ENCODE results near the gene LIPJ. TPM values are rescaled to one million over a fixed set of nuclear protein-coding genes. Genes with fewer than 3 reads are reported as not detected.

LIPJ gene
- total RNA-seq, 1 experiment from 2014 or later = 0.09 TPM

DNA sequence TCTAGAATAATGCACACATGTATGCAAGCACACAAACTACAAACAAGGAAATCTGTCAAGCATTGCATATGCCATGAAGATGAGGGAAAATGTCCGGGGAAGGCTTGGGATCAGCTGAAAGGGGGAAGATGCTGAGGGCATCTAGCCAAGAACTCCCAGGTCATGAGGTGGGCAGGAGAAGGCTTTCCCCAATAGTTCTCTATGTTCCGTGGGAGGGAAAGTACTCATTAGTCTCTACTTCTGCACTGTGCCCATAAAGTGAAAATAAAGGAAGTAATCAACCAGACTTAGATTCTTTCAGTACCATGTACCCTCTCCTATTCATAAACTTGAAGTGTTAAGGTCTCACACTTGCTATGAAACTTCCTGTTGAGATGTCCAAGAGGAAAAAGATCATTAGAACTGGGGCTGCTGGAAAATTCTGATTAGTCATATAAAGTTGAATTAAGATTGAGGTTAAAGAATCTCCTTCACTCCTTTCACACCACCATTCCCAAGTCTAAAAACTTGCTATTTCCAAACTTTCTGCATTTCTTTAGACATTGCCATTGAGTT lies 60.6 kb downstream of the LIPJ start:
- no peaks in the 10 kb centered on the region for H3K4me1 Mint-ChIP-seq
- ChIA-PET CTCF (no interaction called here), POLR2A (no interaction called here)
- H3K9me3 Mint-ChIP-seq = no peaks in the 10 kb centered on the region
- no peak overlapping the region for H3K4me3 Mint-ChIP-seq
- no peak for DNase-seq (ENCODE audit: low spot score)
- no peaks in the 10 kb centered on the region for H3K36me3 Mint-ChIP-seq
- ATAC-seq = no peak
- H3K27me3 Mint-ChIP-seq (ENCODE audit: low read depth) = peaks cover 6% of the 10 kb centered on the region; the same call in 1 of the 2 replicates
- H3K27ac Mint-ChIP-seq = no peak overlapping the region
- TF ChIP-seq ZBTB21 (CRISPR knock-in tag; IDR thresholded peaks at IDR 0.05; ENCODE audit: borderline replicate concordance) (no peak), NFE2L1 (CRISPR knock-in tag; IDR thresholded peaks at IDR 0.05) (no peak), ATF6 (CRISPR knock-in tag; IDR thresholded peaks at IDR 0.05) (no peak), FOXJ3 (CRISPR knock-in tag; IDR thresholded peaks at IDR 0.05; ENCODE audit: borderline replicate concordance) (no peak)
- TF ChIP-seq, protein P1, sequence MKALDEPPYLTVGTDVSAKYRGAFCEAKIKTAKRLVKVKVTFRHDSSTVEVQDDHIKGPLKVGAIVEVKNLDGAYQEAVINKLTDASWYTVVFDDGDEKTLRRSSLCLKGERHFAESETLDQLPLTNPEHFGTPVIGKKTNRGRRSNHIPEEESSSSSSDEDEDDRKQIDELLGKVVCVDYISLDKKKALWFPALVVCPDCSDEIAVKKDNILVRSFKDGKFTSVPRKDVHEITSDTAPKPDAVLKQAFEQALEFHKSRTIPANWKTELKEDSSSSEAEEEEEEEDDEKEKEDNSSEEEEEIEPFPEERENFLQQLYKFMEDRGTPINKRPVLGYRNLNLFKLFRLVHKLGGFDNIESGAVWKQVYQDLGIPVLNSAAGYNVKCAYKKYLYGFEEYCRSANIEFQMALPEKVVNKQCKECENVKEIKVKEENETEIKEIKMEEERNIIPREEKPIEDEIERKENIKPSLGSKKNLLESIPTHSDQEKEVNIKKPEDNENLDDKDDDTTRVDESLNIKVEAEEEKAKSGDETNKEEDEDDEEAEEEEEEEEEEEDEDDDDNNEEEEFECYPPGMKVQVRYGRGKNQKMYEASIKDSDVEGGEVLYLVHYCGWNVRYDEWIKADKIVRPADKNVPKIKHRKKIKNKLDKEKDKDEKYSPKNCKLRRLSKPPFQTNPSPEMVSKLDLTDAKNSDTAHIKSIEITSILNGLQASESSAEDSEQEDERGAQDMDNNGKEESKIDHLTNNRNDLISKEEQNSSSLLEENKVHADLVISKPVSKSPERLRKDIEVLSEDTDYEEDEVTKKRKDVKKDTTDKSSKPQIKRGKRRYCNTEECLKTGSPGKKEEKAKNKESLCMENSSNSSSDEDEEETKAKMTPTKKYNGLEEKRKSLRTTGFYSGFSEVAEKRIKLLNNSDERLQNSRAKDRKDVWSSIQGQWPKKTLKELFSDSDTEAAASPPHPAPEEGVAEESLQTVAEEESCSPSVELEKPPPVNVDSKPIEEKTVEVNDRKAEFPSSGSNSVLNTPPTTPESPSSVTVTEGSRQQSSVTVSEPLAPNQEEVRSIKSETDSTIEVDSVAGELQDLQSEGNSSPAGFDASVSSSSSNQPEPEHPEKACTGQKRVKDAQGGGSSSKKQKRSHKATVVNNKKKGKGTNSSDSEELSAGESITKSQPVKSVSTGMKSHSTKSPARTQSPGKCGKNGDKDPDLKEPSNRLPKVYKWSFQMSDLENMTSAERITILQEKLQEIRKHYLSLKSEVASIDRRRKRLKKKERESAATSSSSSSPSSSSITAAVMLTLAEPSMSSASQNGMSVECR (CRISPR knock-in tag; IDR thresholded peaks at IDR 0.05; ENCODE audit: borderline replicate concordance) = no peak

- CTCF ChIA-PET = interaction anchor here (0.5 to 1.1 kb wide), 2 partner anchors 77 to 78 kb away, joined by 3 to 4 read pairs; no protein-coding TSS in a partner anchor
- Mint-ChIP-seq H3K27me3 (ENCODE audit: low read depth) (no peaks in the 10 kb centered on the region; the same call in 1 of the 2 replicates), H3K4me3 (no peak overlapping the region), H3K36me3 (no peaks in the 10 kb centered on the region), H3K9me3 (no peaks in the 10 kb centered on the region), H3K4me1 (no peaks in the 10 kb centered on the region), H3K27ac (no peak overlapping the region)
- DNase-seq (ENCODE audit: low spot score) (no peak), ATAC-seq (no peak)
- POLR2A ChIA-PET = no interaction called here
- no peak for TF ChIP-seq GABPB1 (CRISPR knock-in tag; IDR thresholded peaks at IDR 0.05)
- TF ChIP-seq ZNF121 (CRISPR knock-in tag; IDR thresholded peaks at IDR 0.05) = no peak
- no peak for TF ChIP-seq NR2C2 (CRISPR knock-in tag; IDR thresholded peaks at IDR 0.05)
- no peak for TF ChIP-seq ZNF138 (CRISPR knock-in tag; conservative IDR thresholded peaks at IDR 0.05)
- TF ChIP-seq SMAD3 (CRISPR knock-in tag; IDR thresholded peaks at IDR 0.05; ENCODE audit: borderline replicate concordance) = no peak
- no peak for TF ChIP-seq ZNF396 (CRISPR knock-in tag; IDR thresholded peaks at IDR 0.05; ENCODE audit: borderline replicate concordance)
Observed at GRCh38 chr10:88651101-88651551, 64.6 kb downstream of the LIPJ start.

- CTCF ChIA-PET = no interaction called here
- POLR2A ChIA-PET = no interaction called here
- TF ChIP-seq, protein P2, sequence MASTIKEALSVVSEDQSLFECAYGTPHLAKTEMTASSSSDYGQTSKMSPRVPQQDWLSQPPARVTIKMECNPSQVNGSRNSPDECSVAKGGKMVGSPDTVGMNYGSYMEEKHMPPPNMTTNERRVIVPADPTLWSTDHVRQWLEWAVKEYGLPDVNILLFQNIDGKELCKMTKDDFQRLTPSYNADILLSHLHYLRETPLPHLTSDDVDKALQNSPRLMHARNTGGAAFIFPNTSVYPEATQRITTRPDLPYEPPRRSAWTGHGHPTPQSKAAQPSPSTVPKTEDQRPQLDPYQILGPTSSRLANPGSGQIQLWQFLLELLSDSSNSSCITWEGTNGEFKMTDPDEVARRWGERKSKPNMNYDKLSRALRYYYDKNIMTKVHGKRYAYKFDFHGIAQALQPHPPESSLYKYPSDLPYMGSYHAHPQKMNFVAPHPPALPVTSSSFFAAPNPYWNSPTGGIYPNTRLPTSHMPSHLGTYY (CRISPR knock-in tag; IDR thresholded peaks at IDR 0.05) = no peak
- TF ChIP-seq NFATC4 (CRISPR knock-in tag; IDR thresholded peaks at IDR 0.05) (no peak), SMAD3 (CRISPR knock-in tag; IDR thresholded peaks at IDR 0.05; ENCODE audit: borderline replicate concordance) (no peak)
- TF ChIP-seq, protein P3, sequence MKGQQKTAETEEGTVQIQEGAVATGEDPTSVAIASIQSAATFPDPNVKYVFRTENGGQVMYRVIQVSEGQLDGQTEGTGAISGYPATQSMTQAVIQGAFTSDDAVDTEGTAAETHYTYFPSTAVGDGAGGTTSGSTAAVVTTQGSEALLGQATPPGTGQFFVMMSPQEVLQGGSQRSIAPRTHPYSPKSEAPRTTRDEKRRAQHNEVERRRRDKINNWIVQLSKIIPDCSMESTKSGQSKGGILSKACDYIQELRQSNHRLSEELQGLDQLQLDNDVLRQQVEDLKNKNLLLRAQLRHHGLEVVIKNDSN (CRISPR knock-in tag; IDR thresholded peaks at IDR 0.05) = no peak
- Mint-ChIP-seq H3K27me3 (ENCODE audit: low read depth) (no peaks in the 10 kb centered on the region; the same call in 1 of the 2 replicates), H3K4me3 (no peak overlapping the region), H3K27ac (no peak overlapping the region), H3K9me3 (no peaks in the 10 kb centered on the region), H3K4me1 (no peaks in the 10 kb centered on the region), H3K36me3 (no peaks in the 10 kb centered on the region)
- DNase-seq (ENCODE audit: low spot score) (no peak), ATAC-seq (no peak)
Observed at GRCh38 chr10:88652616-88653015, 66.1 kb downstream of the LIPJ start.

Other genes with a start within 250 kb of the LIPJ start
- 8.7 to 9.2 TPM (median 8.7 TPM) in 3 replicates for gene RNLS, start 3.4 kb upstream of the LIPJ start, total RNA-seq (2021)
- gene LIPF, start 77.7 kb downstream of the LIPJ start, total RNA-seq (2021) = not detected in 3 replicates
- not detected in 3 replicates for gene LIPK, start 119.5 kb downstream of the LIPJ start, total RNA-seq (2021)
- gene LIPN, start 173.3 kb downstream of the LIPJ start, total RNA-seq (2021) = not detected in 3 replicates
- gene LIPM, start 216.0 kb downstream of the LIPJ start, total RNA-seq (2021) = not detected in 3 replicates